Kidney epithelial cell (primary cell): ENCODE measurements around the gene XDH. TPM values are rescaled to one million over a fixed set of nuclear protein-coding genes. Genes with fewer than 3 reads are reported as not detected.

ENCODE experiments used
- DNase-seq: peaks from one replicate; pipeline ENCODE4 v3.0.0-alpha.2; 2010; ENCODE audit warnings: low read depth
- H3K27me3 ChIP-seq: 2 replicates; pipeline ENCODE4 v1.6.0; 2011; ENCODE audit warnings: low read length; ENCODE audit not compliant: control insufficient read depth, insufficient read depth
- H3K36me3 ChIP-seq: 2 replicates; pipeline ENCODE4 v1.5.1; 2011; ENCODE audit warnings: low read length; ENCODE audit not compliant: control insufficient read depth, insufficient read depth
- H3K4me3 ChIP-seq: 2 replicates; pipeline ENCODE4 v1.5.1; 2011; ENCODE audit warnings: low read depth, mild to moderate bottlenecking, control low read depth, low read length
- total RNA-seq: library from RNA; depleted of rRNA; stranded (reverse); fragments of >200 nt; gene quantifications from 2 replicates; pipeline ENCODE4 v1.2.3, GENCODE V29; 2015
- TF ChIP-seq, protein P1 (sequence below): IDR thresholded peaks from 2 replicates; pipeline ENCODE4 v1.5.1; 2011; ENCODE audit warnings: mild to moderate bottlenecking, moderate library complexity, low read length, control low read depth, inconsistent platforms; ENCODE audit not compliant: insufficient read depth, poor library complexity, severe bottlenecking

Gene XDH
- total RNA-seq, 1 donor from 2014 or later = 4.4 TPM

DNA sequence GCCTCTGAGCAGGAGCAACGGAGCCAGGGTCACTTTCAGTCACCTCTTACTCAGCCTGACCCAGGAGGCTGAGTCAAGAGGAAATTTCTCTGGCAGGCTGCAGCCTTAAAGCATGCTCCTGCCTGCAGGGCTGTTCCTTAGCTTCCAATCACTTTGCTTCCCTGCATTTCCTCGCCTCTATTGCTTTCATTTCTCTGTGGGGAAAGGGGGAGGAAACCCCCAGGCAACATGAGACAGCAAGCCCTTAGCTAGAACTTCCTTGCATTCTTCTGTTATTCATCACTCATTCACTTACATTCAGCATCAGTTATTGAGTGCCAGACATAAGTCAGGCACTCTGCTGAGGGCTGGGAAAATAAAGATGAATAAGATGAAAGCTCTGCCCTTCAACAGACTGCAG, 13.0 kb downstream of the XDH start:
- Histone ChIP-seq H3K27me3 (no peaks in the 10 kb centered on the region), H3K4me3 (no peak overlapping the region), H3K36me3 (no peaks in the 10 kb centered on the region)
- TF ChIP-seq, protein P1, sequence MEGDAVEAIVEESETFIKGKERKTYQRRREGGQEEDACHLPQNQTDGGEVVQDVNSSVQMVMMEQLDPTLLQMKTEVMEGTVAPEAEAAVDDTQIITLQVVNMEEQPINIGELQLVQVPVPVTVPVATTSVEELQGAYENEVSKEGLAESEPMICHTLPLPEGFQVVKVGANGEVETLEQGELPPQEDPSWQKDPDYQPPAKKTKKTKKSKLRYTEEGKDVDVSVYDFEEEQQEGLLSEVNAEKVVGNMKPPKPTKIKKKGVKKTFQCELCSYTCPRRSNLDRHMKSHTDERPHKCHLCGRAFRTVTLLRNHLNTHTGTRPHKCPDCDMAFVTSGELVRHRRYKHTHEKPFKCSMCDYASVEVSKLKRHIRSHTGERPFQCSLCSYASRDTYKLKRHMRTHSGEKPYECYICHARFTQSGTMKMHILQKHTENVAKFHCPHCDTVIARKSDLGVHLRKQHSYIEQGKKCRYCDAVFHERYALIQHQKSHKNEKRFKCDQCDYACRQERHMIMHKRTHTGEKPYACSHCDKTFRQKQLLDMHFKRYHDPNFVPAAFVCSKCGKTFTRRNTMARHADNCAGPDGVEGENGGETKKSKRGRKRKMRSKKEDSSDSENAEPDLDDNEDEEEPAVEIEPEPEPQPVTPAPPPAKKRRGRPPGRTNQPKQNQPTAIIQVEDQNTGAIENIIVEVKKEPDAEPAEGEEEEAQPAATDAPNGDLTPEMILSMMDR = no peak
- peak; percentile 97 for DNase-seq

DNA sequence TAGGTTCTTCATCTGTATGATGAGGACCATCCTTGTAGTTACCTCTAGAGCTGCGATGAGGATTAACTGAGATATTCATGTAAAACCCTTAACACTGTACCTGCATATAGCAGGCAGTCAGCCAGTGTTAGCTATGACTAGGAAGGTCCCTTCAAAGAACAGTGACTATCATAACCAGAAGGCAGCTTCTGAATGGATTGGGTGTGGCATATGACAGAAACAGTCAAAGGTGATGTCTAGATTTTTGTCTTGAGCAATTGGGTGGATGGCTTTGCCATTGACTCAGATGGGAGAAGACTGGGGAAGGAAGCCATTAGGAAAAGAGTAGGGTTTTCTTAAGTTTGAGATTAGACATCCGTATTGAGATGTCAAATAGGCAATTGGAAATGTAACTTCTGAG, 15.7 kb downstream of the XDH start:
- H3K27me3 ChIP-seq = no peaks in the 10 kb centered on the region
- H3K4me3 ChIP-seq = no peak overlapping the region
- TF ChIP-seq, protein P1 = no peak
- H3K36me3 ChIP-seq = no peaks in the 10 kb centered on the region
- no peak for DNase-seq

DNA sequence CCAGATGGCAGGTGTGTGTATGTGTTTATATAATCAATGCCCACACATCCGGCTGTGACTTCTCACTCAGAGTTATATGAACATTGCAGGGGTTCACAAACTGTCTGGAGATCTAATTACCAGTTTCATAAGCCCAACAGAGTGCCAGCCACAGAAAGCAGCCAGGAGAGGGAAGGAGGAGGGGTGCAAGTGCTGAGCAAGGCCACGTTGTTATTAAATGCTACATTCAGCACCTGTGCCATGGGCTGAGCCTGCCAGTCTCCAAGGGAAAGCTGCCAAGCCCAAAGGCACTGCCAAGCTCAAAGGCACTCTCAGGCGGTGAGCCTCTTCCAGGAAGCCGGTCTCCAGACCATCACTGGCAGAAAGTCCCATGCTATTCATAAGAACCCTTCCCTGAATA, 17.4 kb downstream of the XDH start:
- Histone ChIP-seq H3K4me3 (no peak overlapping the region), H3K27me3 (no peaks in the 10 kb centered on the region), H3K36me3 (no peaks in the 10 kb centered on the region)
- DNase-seq = no peak
- TF ChIP-seq, protein P1 = no peak

DNA sequence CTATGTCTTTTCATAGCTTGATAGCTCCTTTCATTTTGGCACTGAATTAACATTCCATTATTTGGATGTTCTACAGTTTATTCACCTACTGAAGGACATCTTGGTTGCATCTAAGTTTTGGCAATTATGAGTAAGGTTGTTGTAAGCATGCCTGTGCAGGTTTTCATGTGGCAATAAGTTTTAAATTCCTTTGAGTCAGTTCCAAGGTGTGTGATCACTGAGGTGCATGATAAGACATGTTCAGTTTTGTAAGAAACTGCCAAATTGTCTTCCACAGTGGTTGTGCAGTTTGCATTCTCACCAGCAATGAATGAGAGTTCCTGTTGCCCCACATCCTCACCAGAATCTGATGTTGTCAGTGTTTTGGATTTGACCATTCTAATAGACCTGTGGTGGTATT, 24.2 kb downstream of the XDH start:
- Histone ChIP-seq H3K27me3 (no peaks in the 10 kb centered on the region), H3K4me3 (no peak overlapping the region), H3K36me3 (no peaks in the 10 kb centered on the region)
- TF ChIP-seq, protein P1 = no peak
- DNase-seq = no peak

DNA sequence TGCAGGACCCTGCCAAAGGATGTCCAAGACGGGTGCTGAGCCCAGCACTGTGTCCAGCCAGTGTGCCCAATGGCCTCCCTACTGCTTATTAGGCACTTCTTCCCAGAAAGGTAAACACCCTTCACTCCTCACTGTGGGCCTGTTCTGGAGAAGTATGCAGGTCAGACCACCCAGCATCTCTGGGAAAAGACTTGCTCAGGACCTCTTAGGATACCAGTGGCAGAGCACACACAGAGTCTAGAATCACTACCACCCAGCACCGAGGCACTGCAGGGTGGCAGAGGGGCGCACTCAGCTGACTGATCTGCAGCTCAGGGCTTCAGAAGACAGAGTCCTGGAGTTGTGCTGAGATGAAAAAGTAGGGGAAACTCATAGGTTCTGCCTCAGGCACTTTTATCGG, 25.8 kb downstream of the XDH start:
- no peak for DNase-seq
- Histone ChIP-seq H3K36me3 (no peaks in the 10 kb centered on the region), H3K4me3 (no peak overlapping the region), H3K27me3 (no peaks in the 10 kb centered on the region)
- TF ChIP-seq, protein P1 = no peak

DNA sequence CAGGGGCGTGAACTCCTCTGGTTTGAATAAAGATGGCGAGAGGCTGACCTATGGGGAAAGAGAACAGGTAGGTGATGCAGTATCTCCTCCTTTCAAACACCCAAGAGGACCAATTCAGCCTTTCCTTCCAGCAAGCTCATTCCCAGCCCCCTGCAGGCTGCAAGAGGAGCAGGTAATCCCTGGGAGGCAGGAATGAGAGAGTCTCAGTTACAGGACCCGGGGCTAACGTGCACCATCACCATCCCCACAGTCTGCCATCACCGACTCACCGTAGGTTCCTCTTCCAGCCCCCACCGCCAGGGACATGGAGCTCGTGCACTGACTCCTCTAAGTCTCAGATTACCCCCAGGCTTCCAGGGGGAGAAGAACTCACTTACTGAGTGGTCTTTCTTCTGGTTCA, 26.7 kb downstream of the XDH start:
- TF ChIP-seq, protein P1 = no peak
- Histone ChIP-seq H3K36me3 (no peaks in the 10 kb centered on the region), H3K4me3 (no peak overlapping the region), H3K27me3 (no peaks in the 10 kb centered on the region)
- no peak for DNase-seq
